MV-4-11 (cell line): ENCODE data around the gene PUS1.

ENCODE experiments used
- DNase-seq: peaks from one replicate; lab custom pipeline; 2025; lab: John Stamatoyannopoulos, UW

Gene PUS1

DNA sequence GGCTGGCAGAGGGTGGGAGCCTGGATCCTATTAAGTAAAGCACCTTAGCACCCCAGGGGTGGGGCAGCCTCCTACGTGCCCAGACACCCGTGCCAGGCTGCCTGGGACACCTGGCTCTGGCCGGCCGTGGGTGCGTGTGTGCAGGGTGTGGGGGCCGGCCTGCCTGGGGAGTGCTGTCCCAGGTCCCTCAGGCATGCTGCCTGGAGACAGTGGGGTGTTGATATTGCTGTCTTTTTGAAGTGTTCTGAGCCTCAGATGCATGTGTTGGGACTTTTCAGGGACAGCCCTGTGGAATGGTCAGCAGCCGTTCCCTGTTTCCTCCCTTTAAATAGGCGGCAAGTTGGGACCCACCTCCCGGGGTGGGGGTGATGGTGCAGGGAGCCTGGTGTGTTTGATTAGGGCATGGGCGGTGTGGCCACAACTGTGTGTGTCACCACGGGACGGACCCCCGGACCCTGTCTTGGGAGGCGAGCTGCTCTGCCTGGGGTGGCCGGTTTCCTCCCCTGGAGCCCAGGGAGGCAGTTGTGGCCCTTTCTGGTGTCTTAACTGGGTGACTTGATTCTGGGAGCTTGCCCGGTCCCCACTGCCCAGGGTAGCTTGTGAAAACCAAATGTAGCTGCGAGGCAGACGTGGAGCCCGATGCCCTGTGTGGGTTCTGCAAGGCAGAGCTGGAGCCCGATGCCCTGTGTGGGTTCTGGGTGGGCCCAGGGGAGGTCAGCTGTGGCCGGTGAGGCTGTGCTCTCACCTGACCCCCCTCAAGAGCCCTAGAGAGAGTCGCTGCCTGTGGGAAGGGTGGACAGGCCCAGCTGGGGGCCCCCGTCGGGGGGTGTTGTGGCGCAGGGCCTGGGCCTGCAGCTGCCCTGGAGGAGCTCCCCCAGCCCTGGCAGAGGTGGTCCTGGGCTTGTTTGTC is 26.5 kb upstream of the PUS1 start:
- no peak for DNase-seq

DNA sequence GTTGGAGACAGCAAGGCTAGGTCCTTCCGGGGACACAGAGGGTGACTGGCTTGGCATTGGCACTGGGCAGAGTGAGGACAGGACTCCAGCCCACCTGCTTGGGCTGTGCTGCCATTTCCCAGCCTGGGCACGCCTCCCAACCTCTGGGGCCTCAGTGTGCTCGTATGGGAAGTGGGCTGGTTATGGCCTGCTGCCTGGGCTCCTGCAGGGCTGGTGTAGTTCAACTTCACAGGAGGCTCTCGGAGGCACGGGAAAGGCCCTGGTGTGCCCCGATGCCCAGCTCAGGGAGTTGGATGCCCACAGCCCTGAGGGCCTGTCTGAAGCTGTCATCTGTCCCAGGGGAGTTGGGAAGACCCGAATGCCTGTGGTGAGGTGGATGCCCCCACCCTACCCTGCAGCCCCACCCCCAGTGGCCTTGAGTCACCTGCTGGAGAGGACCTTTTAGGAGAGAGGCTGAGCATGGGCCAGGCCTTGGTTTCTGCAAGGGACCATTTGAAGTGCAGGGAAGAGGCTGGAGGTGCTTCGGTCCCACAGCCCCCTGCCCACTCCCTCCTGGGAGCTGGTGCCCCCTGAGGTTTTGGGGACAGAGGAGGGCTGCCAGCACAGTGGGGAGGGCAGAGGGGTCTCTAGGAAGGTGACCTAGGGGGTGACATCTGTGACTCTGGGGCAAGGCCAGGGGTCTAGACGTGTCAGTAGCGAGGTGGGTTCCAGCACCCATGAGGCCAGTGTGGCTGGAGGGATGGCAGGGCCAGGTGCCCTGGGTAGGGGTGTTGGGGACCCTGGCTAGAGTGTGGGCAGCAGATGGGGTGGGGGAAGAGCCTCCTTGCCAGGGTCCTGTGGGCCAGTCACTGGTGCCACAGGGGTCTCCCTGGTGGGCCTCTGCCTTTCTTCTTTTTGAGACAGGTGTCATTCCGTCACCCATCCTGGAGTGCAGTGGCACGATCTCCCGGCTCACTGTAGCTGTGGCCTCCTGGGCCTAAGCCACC is 25.5 kb upstream of the PUS1 start:
- DNase-seq: no peak

DNA sequence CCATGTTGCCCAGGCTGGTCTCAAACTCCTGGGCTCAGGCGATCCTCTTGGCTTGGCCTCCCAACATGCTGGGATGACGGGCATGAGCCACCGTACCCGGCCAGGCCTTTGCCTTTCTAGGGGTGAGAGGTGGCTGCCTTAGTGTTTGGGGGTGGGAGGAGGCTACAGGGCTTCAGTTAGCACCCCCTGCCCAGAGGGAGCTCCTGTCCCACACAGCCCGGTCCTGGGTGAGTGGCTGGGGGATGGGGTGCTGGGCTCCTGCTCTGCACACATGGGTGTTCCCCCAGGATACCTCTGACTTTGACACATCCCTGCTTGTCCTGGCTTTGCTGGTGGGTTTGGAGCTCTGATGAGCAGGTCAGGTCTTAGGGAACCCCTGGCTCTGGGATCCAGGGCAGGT is 24.7 kb upstream of the PUS1 start:
- DNase-seq: no peak

DNA sequence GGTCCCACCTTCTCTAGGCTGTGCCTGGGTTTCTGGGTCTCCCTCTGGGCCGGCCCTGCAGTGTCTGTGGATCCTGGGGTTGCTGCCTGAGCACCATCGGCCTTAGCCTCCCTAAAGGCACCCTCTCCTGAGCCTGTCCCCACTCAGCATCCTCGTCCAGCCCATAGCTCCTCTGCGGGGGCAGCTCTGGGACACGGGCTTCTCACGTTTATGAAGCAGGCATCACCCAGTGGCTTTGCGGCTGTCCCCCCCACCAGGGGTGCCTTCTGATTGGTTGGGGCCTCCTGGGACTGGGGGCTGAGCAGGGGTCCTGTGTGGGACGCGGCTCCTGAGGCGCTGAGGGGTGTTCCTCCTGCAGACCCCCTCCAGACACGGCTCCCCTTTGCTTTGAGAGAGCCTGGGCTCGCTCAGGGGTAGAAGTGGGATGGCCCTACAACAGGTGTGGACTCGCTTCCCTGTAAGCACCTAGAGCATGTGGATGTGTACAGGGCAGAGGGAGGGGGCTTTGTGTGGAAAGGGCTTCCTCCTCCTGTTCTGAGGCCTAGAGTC is 23.9 kb upstream of the PUS1 start:
- DNase-seq: no peak

DNA sequence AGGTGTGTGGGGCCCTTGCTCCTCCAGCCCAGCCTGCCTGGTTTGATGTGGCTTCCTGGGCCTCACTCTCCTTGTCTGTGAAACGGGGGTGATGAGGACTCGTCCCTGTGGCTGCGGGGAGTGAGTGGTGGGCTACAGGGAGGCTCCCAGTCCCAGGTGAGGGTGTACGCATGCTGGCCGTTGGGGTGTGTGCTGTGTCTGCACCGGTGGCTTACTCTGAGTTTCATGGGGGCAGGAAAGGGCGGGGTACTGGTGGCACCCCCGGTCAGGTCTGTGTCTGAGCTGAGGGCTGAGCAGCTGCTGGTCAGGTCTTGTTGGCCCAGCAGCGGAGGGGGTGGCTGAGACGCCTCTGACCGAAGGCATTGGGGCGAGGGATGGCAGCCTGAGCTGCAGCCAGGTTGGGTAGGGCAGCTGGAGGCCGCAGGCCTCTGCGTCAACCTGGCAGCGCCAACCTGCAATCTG is 23.4 kb upstream of the PUS1 start:
- no peak for DNase-seq

DNA sequence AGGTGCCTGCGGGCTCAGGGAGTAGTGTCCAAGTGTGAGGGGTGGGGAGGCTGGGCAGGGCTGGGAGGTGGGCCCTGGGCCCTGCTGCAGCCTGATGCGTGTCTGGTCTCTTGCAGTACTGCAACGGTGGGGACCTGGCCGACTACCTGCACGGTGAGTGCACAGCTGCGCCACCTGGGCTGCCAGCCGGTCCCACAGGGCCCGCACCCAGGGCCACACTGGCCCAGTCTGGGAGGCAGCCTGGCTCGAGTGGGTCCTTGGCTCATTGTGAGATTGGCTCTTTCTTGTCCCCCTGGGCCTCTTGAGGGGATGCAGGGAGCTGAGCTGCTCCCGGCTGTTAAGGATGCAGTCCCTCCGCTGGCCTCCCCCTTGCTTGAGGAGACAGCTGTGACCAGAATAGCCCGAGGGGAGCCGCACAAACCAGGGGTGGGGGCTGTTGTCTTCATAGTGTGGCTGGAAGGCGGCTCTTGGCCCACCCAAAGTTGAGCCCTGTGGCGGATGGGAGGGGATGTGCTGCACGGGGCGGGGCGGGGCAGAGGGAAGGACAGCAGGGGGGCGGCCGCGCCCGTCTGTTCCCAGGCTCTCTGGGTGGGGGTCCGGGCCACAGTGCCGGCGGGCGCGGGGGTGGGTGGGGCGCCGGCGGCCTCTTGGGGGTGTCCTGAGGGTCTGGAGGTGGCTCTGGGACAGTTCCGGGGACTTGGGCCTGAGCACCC is 21.5 kb upstream of the PUS1 start:
- DNase-seq: no peak

DNA sequence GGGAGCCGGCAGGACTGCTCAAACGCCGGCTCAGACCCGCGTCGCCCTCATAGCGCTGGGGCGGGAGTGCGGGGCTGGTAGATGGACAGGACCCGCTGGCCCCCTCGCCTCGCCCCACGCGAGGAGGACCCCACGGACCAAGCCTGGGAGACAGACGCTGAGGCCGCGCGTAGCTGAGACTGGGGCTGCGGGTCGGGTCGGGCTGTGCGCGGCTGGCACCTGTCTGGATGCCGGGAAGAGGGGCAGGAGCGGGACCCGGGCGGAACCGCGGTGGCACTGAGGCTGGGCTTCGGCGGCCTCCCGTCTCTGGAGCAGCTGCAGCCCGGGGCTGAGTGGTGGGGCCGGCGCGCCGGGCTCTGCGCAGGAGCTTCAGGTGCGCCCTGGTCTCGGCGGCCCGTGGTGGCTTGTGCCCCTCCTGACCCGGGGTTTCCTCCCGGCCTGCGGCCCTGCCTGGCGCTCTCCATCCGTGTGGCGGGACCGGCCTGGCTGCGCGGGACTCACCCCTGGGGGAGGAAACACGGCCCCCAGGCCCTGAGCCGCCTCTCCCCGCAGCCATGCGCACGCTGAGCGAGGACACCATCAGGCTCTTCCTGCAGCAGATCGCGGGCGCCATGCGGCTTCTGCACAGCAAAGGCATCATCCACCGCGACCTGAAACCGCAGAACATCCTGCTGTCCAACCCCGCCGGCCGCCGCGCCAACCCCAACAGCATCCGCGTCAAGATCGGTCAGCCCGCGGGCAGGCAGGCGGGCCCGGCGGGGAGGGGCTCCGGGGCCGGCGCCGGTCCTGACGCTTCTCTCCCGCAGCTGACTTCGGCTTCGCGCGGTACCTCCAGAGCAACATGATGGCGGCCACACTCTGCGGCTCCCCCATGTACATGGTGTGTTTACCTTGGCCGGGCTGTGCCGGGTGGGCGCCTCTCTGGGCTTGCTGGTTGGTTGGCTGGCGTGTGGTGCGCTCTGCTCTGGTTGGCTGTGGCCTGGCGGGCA is 20.7 kb upstream of the PUS1 start:
- DNase-seq: no peak

DNA sequence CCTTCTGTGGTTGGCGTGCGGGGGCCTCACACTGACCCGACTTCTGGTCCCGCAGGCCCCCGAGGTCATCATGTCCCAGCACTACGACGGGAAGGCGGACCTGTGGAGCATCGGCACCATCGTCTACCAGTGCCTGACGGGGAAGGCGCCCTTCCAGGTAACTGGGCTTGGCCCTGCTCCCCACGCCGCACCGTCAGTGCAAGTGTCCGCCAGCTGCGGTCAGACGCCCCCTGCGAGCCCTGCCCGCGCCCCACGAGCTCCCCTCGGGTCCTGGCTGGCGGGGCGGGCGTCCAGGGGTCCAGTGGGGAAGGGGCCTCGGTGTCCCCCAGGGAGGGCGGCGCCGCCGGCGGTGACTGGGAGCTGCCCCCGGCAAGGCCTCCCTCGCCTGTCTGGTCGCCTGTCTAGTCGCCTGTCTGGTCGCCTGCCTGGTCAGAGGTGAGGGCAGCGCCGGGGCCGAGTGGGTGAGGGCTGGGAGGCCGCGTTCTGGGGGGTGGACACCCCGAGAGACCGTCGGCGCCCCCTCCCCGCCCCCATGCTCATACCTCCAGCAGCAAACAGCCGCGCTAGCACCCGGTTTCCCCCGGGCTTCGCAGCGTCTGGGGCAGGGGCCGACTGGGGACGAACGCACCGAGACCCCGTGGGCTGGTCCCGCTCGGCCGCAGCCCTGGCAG is 19.9 kb upstream of the PUS1 start:
- no peak for DNase-seq

DNA sequence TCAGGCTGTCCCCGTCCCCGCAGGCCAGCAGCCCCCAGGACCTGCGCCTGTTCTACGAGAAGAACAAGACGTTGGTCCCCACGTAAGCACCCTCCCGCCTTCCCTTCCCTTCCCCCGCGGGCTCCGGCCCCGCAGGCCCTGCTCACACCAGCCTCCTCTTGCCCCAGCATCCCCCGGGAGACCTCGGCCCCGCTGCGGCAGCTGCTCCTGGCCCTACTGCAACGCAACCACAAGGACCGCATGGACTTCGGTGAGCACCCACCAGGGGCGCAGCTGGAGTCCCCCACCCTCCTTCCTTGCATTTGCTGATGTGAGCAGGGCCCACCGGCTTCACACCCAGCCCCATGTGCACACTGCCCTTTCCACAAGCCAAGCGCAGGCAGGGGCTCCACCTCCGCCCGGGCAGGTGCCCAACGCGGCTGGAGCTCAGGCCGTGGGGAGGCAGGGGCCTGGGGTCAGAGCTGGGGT is 19.3 kb upstream of the PUS1 start:
- DNase-seq: no peak

DNA sequence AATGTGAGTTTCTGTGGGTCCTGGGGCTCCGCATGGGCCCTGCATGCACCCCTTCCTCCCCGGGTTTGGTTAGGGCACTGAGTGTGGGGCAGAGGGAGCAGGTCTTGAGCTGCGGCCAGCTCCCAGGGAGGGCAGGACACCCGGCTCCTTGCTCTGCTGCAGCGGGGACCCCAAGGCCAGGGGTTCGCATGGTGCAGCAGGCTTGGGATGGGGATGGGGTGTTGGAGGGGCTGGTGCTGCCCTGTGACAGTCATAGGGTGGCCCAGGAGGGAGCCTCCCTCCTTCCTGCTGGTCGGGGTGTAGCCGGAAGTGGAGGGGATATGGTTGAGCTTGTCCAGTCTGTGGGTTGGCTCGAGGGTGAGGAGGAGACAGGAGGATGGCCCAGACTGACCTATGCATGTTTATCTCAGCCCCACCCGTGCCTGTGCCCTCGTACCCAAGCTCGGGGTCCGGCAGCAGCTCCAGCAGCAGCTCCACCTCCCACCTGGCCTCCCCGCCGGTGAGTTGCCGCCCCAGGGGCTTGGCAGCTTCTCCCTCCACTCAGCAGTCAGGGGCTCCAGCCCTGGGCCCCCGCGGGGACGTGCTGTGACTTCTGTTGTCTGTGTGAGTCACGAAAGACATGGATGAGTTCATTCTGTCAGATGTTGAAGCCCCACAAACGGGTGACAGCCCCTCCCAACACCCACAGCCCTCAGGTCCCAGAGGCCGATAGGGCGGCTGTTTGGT is 18.6 kb upstream of the PUS1 start:
- no peak for DNase-seq

DNA sequence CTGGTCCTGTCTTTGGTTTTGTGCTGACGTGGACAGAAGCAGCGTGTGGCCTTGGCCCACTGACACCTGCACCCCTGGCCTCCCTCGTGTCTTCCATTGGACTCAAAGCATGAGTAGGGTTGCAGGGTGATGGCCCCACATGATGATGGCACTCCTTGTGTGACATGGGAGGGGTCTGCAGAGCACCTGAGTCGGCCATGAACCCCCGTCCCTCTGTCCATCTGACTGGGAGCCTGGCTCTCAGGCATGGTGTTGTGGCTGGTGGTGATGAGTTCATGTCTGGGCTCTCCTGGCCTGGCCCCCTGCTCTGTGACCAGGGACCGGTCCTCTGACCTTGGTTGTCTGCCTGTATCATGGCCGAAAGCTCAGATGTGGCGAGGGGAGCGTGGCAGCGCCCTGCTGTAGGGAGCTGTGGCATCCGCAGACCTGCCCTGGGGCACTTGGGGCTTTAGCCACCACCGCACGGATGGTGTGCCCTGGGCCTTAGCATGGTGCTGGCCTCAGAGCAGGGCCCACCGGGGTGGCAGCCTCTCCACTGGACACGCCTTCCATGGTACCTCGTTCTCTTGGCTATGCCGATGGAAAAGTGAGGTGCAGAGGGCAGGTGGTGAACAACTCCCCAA is 17.9 kb upstream of the PUS1 start:
- no peak for DNase-seq

DNA sequence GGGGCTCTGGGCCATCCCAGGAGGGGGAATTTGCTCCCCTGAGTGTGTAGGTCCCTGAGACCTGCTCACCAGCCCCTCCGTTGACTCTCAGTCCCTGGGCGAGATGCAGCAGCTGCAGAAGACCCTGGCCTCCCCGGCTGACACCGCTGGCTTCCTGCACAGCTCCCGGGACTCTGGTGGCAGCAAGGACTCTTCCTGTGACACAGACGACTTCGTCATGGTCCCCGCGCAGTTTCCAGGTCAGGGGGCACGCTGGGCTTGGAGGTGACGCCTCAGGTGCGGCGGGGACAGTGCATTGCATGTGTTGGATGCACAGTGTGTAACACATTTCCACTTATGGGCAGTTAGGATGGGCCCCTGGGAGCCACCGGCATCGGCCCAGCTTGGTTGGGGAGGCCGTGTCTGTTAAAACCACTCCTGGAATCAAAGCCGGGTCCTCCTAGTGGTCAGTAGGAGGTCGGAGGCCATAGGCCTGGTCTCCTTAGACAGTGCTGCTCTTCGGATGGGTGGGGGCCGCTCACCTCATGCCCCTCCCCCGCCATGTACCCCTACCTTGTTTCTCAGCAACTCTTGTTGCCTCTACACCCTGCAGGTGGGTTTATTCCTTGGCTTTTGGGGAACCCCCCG is 17.1 kb upstream of the PUS1 start:
- DNase-seq: no peak

DNA sequence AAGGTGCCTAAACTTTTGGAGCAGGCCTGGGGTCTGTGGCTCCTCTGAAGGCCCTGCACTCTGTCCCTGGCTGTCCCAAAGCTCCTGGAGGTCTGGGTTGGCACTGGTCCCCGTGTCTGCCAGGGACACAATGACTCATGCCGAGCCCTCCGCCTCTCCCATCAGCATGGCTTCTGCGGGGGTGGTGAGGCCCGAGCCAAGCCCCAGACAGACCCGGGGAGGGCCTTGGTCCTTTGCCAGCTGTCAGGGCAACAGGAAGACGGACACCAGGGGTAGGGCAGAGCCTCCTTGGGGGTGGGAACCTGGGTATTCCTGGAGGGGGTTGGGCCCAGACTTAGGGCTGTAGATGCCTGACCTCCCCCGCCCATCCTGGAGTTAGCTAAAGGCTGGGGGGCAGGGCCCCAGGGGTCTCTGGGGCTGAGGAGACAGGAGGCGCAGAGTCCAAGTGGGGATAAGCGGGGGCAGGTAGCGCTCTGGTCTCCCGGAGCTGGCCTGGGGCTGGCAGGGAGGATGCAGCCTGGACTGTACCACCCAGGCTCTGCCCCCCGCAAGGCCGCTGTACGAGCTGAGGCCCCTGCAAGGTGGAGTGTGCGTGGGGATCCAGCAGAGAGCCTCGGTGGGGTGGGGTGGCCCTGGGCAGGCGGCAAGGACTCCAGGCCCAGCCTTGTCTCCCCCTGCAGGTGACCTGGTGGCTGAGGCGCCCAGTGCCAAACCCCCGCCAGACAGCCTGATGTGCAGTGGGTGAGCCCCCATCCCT is 16.4 kb upstream of the PUS1 start:
- DNase-seq: no peak

DNA sequence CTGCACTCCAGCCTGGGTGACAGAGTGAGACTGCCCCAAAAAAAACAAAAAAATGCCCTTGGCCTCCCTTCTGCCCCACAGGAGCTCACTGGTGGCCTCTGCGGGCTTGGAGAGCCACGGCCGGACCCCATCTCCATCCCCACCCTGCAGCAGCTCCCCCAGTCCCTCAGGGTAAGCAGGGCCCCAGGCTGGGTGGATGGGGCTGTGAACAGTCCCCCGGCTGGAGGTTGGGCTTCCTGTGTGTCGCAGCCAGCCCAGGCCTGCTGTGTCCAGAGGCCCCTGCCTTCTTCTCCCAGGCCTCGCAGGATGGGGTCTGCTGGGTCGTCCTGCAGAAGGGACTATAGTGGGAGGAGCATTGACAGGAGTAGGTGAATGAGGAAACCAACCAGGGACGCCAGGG is 15.4 kb upstream of the PUS1 start:
- no peak for DNase-seq

DNA sequence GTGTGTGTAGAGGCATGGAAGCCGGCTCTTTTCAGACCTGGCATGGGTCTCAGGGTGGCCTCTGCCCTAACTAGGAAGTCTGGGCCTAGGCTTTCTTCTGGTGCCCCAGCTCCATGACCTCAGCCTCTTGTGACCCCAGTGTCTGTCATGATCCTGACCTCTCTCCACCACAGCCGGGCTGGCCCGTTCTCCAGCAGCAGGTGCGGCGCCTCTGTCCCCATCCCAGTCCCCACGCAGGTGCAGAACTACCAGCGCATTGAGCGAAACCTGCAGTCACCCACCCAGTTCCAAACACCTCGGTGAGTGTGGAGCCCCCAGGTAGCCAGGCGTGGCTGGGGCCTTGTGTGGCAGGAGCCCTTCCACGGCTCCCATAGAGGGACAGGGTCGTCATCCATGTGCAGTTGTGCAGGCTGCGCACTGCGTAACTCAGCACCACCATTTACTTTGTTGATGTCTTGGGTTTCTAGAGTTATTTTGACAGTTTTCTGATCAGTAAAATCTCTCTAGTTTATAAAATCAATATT is 14.8 kb upstream of the PUS1 start:
- no peak for DNase-seq

DNA sequence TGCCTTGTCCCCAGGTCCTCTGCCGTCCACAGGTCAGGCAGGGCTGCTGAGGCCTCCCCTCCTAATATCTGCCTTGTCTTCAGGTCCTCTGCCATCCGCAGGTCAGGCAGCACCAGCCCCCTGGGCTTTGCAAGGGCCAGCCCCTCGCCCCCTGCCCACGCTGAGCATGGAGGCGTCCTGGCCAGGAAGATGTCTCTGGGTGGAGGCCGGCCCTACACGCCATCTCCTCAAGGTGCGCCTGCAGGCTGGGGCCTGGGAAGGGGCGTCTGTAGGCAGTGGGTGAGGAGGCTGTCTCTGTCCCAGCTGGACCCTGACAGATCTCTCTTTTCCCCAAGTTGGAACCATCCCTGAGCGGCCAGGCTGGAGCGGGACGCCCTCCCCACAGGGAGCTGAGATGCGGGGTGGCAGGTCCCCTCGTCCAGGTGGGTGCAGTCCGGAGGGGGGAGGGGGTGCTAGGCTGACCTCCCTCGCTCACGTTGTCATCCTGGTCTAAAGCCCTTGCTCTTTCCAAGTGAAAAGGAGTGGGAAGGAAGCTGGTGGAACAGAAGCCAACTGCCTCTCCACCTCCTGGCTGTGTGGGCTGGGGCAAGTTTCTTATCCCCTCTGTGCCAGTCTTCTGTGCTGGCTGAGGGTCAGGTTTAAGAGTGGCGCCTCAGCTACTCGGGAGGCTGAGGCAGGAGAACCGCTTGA is 13.9 kb upstream of the PUS1 start:
- no peak for DNase-seq

DNA sequence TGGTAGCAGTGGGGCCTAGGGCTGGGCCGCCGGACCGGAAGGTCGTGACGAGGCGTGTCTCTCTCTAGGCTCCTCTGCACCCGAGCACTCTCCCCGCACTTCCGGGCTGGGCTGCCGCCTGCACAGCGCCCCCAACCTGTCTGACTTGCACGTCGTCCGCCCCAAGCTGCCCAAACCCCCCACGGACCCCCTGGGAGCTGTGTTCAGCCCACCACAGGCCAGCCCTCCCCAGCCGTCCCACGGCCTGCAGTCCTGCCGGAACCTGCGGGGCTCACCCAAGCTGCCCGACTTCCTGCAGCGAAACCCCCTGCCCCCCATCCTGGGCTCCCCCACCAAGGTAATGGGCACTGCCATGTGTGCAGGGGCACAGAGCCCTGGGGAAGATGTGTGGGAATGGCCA is 13.3 kb upstream of the PUS1 start:
- DNase-seq: no peak
